Tibial nerve (tissue), 4 donors: ENCODE measurements around the gene LRRC3C.

Source experiments
- CTCF ChIP-seq, 5 experiments: fragments of 200-600 bp in 3 of 5; fragments of 450-650 bp in 2 of 5; sonication (generic) in 3 of 5; IDR thresholded peaks; one replicate each; pipeline ENCODE4 v1.5.1; 2016 to 2019; ENCODE audit warnings: antibody characterized with exemption in 5 of 5, mild to moderate bottlenecking in 3 of 5, moderate library complexity in 2 of 5
- EP300 ChIP-seq, 2 donors: sonication (generic); formaldehyde crosslinking; IDR thresholded peaks; one replicate each; pipeline ENCODE4 v1.6.1; 2017; ENCODE audit warnings: antibody characterized with exemption in 2 of 2, mild to moderate bottlenecking in 1 of 2
- POLR2A ChIP-seq, 2 donors: fragments of 450-650 bp; IDR thresholded peaks; one replicate each; pipeline ENCODE4 v1.6.1; 2017; ENCODE audit warnings: antibody characterized with exemption in 2 of 2, mild to moderate bottlenecking in 2 of 2, moderate library complexity in 2 of 2

GRCh38 chr17:39979016-39979670, 51.6 kb downstream of the LRRC3C start:
- TF ChIP-seq CTCF (IDR thresholded peaks at IDR 0.05) (no peak), POLR2A (IDR thresholded peaks at IDR 0.05) (no peak), EP300 (IDR thresholded peaks at IDR 0.05) (no peak)
